HCT116 (cell line): Measurements from ENCODE around the gene GPC4. TPM values are rescaled to one million over a fixed set of nuclear protein-coding genes. Genes with fewer than 3 reads are reported as not detected.

Source experiments
- ATAC-seq: fragments of 200-7000 bp; cut with Tn5 transposase; 2 replicates; pipeline ENCODE4 v1.9.1; 2020; ENCODE audit warnings: mild to moderate bottlenecking, moderate library complexity
- BruUV-seq: library from RNA; stranded (reverse); fragments of 400-500 nt; replicated peaks from 2 replicates; lab custom pipeline; 2021; lab: Mats Ljungman, UMichigan
- CTCF ChIA-PET: fragments of 300-600 bp; sonication (Branson Sonifier 250); formaldehyde crosslinking; loops from one replicate; lab custom pipeline; 2021; ENCODE audit warnings: antibody characterized with exemption; lab: Charles Lee
- POLR2A ChIA-PET: fragments of 300-600, 350-600 bp; sonication (Branson Sonifier 250); formaldehyde crosslinking; loops from one replicate; lab custom pipeline; 2021; ENCODE audit warnings: antibody characterized with exemption; lab: Charles Lee
- RAD21 ChIA-PET, 2 experiments: fragments of 300-600 bp; sonication (Branson Sonifier 250); formaldehyde crosslinking; loops; one replicate each; lab custom pipeline; 2023; ENCODE audit warnings: low total read pairs in 2 of 2; ENCODE audit not compliant: uncharacterized antibody in 2 of 2, unreplicated experiment in 2 of 2, low non-redundant PET in 1 of 2; lab: Charles Lee
- DNase-seq: peaks from one replicate; pipeline ENCODE4 v3.0.0-alpha.2; 2010; ENCODE audit warnings: low read depth, low spot score
- H2AFZ ChIP-seq: fragments of 200-600 bp; shearing (Covaris generic), sonication (generic); 2 replicates; pipeline ENCODE4 v1.6.1; 2017; ENCODE audit warnings: low read depth, mixed run types, mixed read lengths, antibody characterized with exemption, low read length; ENCODE audit not compliant: poor library complexity, severe bottlenecking
- H3K27ac ChIP-seq: 2 replicates; pipeline ENCODE4 v1.5.1; 2012; ENCODE audit warnings: low read depth, low read length
- H3K27me3 ChIP-seq: fragments of 200-600 bp; sonication (generic); 2 replicates; pipeline ENCODE4 v1.6.1; 2016; ENCODE audit warnings: mixed run types, low read length, mixed read lengths; ENCODE audit not compliant: insufficient read depth
- H3K36me3 ChIP-seq, 2 experiments: fragments of 200-500 bp in 1 of 2; fragments of 200-600 bp in 1 of 2; sonication (Bioruptor generic) in 1 of 2; sonication (generic) in 1 of 2; 2 replicates each; pipeline versions ENCODE4 v1.5.1 to v1.6.1; 2014 to 2016; ENCODE audit warnings: low read length in 2 of 2, inconsistent platforms in 1 of 2, mixed read lengths in 1 of 2, mixed run types in 1 of 2; ENCODE audit not compliant: insufficient read depth in 2 of 2, control insufficient read depth in 1 of 2
- H3K4me1 ChIP-seq, 2 experiments: fragments of 200-600 bp in 1 of 2; sonication (generic) in 1 of 2; 2 replicates each; pipeline versions ENCODE4 v1.5.1 to v1.6.1; 2012 to 2017; ENCODE audit warnings: low read length in 2 of 2, inconsistent platforms in 1 of 2, mild to moderate bottlenecking in 1 of 2, mixed read lengths in 1 of 2, mixed run types in 1 of 2, moderate library complexity in 1 of 2; ENCODE audit not compliant: insufficient read depth in 2 of 2, control insufficient read depth in 1 of 2
- H3K4me2 ChIP-seq: fragments of 200-600 bp; sonication (generic); 2 replicates; pipeline ENCODE4 v1.6.1; 2017; ENCODE audit warnings: mixed run types, low read length, mixed read lengths
- H3K4me3 ChIP-seq, 2 experiments: fragments of 200-600 bp in 1 of 2; sonication (generic) in 1 of 2; replicated peaks in 1 of 2; 2 replicates each; pipeline ENCODE4 v1.5.1; 2011 to 2016; ENCODE audit warnings: low read length in 2 of 2, control low read depth in 1 of 2, low read depth in 1 of 2, mild to moderate bottlenecking in 1 of 2, mixed read lengths in 1 of 2, mixed run types in 1 of 2
- H3K79me2 ChIP-seq: fragments of 200-600 bp; sonication (generic); 2 replicates; pipeline ENCODE4 v1.6.1; 2017; ENCODE audit warnings: mild to moderate bottlenecking, mixed run types, low read length, moderate library complexity, mixed read lengths; ENCODE audit not compliant: insufficient read depth
- H3K9ac ChIP-seq: fragments of 200-600 bp; sonication (generic); 2 replicates; pipeline ENCODE4 v1.6.1; 2016; ENCODE audit warnings: low read length, mixed read lengths
- H3K9me2 ChIP-seq: fragments of 200-600 bp; sonication (generic), shearing (Covaris generic); 2 replicates; pipeline ENCODE4 v1.6.1; 2017; ENCODE audit warnings: mixed run types, mild to moderate bottlenecking, moderate library complexity; ENCODE audit not compliant: insufficient read depth
- H3K9me3 ChIP-seq, 2 experiments: fragments of 200-500 bp in 1 of 2; fragments of 200-600 bp in 1 of 2; sonication (Bioruptor generic) in 1 of 2; sonication (generic) in 1 of 2; 2 replicates each; pipeline ENCODE4 v1.6.1; 2014 to 2017; ENCODE audit warnings: low read length in 2 of 2, mixed read lengths in 2 of 2, inconsistent platforms in 1 of 2, low read depth in 1 of 2, mild to moderate bottlenecking in 1 of 2, mixed run types in 1 of 2, moderate library complexity in 1 of 2; ENCODE audit not compliant: control insufficient read depth in 1 of 2, insufficient read depth in 1 of 2
- H4K20me1 ChIP-seq: fragments of 200-600 bp; sonication (generic), shearing (Covaris generic); 2 replicates; pipeline ENCODE4 v1.6.1; 2017; ENCODE audit warnings: mixed run types, mild to moderate bottlenecking, moderate library complexity; ENCODE audit not compliant: insufficient read depth
- ATF3 ChIP-seq: IDR thresholded peaks from 2 replicates; pipeline ENCODE4 v1.6.1; 2012
- CTCF ChIP-seq, 3 experiments: fragments of 200-600 bp in 1 of 3; sonication (generic) in 1 of 3; IDR thresholded peaks in 2 of 3; conservative IDR thresholded peaks in 1 of 3; 2 replicates each; pipeline ENCODE4 v1.5.1; 2012 to 2017; ENCODE audit warnings: low read depth in 2 of 3, low read length in 2 of 3, antibody characterized with exemption in 1 of 3, borderline replicate concordance in 1 of 3, control low read depth in 1 of 3, mild to moderate bottlenecking in 1 of 3, mixed read lengths in 1 of 3, mixed run types in 1 of 3, moderate library complexity in 1 of 3; ENCODE audit not compliant: insufficient read depth in 1 of 3
- ELF1 ChIP-seq: IDR thresholded peaks from 2 replicates; pipeline ENCODE4 v1.6.1; 2012; ENCODE audit warnings: low read depth, borderline replicate concordance
- EZH2 ChIP-seq: fragments of 200-600 bp; sonication (generic); IDR thresholded peaks from 2 replicates; pipeline ENCODE4 v1.6.1; 2017; ENCODE audit warnings: antibody characterized with exemption, mixed run types
- EZH2phosphoT487 ChIP-seq: fragments of 200-600 bp; IDR thresholded peaks from 2 replicates; pipeline ENCODE4 v1.6.1; 2018; ENCODE audit warnings: antibody characterized with exemption, borderline replicate concordance
- FOSL1 ChIP-seq: IDR thresholded peaks from 2 replicates; pipeline ENCODE4 v1.6.1; 2012; ENCODE audit warnings: low read depth
- JUND ChIP-seq: IDR thresholded peaks from 2 replicates; pipeline ENCODE4 v1.6.1; 2012
- MAX ChIP-seq: IDR thresholded peaks from 2 replicates; pipeline ENCODE4 v1.6.1; 2012
- POLR2AphosphoS5 ChIP-seq: IDR thresholded peaks from 2 replicates; pipeline ENCODE4 v1.6.1; 2011; ENCODE audit warnings: mild to moderate bottlenecking, low read depth, low read length, moderate library complexity
- RAD21 ChIP-seq: IDR thresholded peaks from 2 replicates; pipeline ENCODE4 v1.6.1; 2012; ENCODE audit warnings: low read depth, mild to moderate bottlenecking
- REST ChIP-seq: IDR thresholded peaks from 2 replicates; pipeline ENCODE4 v1.6.1; 2012; ENCODE audit warnings: low read depth
- TCF7L2 ChIP-seq: IDR thresholded peaks from 2 replicates; pipeline ENCODE4 v1.7.0; 2011; ENCODE audit warnings: borderline replicate concordance, inconsistent platforms; ENCODE audit not compliant: insufficient read depth, insufficient read length; ENCODE audit errors: extremely low read depth
- YY1 ChIP-seq: IDR thresholded peaks from 2 replicates; pipeline ENCODE4 v1.6.1; 2011; ENCODE audit warnings: low read length, low read depth, moderate library complexity, mild to moderate bottlenecking; ENCODE audit not compliant: insufficient replicate concordance; ENCODE audit errors: extremely low read depth
- ZBTB33 ChIP-seq: IDR thresholded peaks from 2 replicates; pipeline ENCODE4 v1.6.1; 2011; ENCODE audit warnings: mild to moderate bottlenecking, low read length, moderate library complexity; ENCODE audit not compliant: insufficient replicate concordance; ENCODE audit errors: extremely low read depth
- ZFX ChIP-seq: fragments of 450-650 bp; IDR thresholded peaks from 2 replicates; pipeline ENCODE4 v1.6.1; 2017
- ZNF274 ChIP-seq: fragments of 200-500 bp; sonication (Bioruptor generic); IDR thresholded peaks from 2 replicates; pipeline ENCODE4 v1.6.1; 2014; ENCODE audit warnings: mild to moderate bottlenecking, low read depth, low read length, inconsistent platforms
- intact Hi-C: fragments of 100-400 bp; cut with micrococcal nuclease; formaldehyde crosslinking; loops from 2 replicates; pipeline ENCODE4 v1.10.0; 2022
- total RNA-seq: library from RNA; stranded (reverse); gene quantifications from one replicate; pipeline ENCODE4 v1.2.1, GENCODE V29; 2021; ENCODE audit not compliant: unreplicated experiment

The GPC4 gene
- total RNA-seq, 1 experiment from 2014 or later = 9.7 TPM

GRCh38 chrX:133333154-133333750 lies 82.0 kb downstream of the GPC4 start:
- intact Hi-C loops = no loop called here
- Histone ChIP-seq H3K9me2 (no peaks in the 10 kb centered on the region), H3K9me3 (no peaks in the 10 kb centered on the region), H3K4me2 (no peak overlapping the region), H3K27ac (no peak overlapping the region), H3K79me2 (no peaks in the 10 kb centered on the region), H3K36me3 (no peaks in the 10 kb centered on the region), H4K20me1 (no peaks in the 10 kb centered on the region), H3K4me3 (no peak overlapping the region), H3K4me1 (no peaks in the 10 kb centered on the region), H3K27me3 (no peaks in the 10 kb centered on the region), H2AFZ (no peak overlapping the region), H3K9ac (no peak overlapping the region)
- TF ChIP-seq TCF7L2 (no peak), CTCF (IDR thresholded peaks at IDR 0.05 in 2 of 3, conservative IDR thresholded peaks at IDR 0.05 in 1 of 3; ENCODE audit: borderline replicate concordance in 1 of 3, insufficient read depth in 1 of 3, low read depth in 2 of 3, low read length in 2 of 3) (no peak), JUND (no peak), EZH2phosphoT487 (no peak), ZNF274 (no peak), REST (no peak), ELF1 (no peak), RAD21 (no peak), POLR2AphosphoS5 (no peak), ZBTB33 (no peak), EZH2 (no peak), ZFX (no peak), MAX (no peak), FOSL1 (no peak), ATF3 (no peak), YY1 (no peak)
- ChIA-PET CTCF (interaction anchor here (3.3 kb wide), 1 partner anchor 337 kb away, joined by 29 read pairs; no protein-coding TSS in a partner anchor), RAD21 (no interaction called here), POLR2A (no interaction called here)
- DNase-seq = no peak
- BruUV-seq = no TSS peak
- ATAC-seq = no peak
